ENCODE measurements around the gene TMEM255B.

DNA sequence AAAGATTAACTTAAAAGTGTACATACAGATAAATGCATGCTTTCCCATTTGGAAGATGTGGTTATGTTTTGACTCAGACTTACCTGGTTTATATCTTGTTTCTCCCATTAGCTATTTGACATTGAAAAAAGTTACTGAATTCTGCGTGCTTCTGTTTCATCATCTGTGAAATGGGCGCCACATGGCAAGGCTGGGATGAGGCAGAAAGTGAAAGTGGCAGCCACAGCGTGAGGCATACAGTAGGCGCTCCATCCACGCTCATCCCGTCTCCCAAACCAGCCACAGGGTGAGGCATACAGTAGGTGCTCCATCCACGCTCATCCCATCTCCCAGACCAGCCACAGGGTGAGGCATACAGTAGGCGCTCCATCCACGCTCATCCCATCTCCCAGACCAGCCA lies 14.0 kb upstream of the TMEM255B start:
- TF ChIP-seq POLR2A (IDR thresholded peaks at IDR 0.05; ENCODE audit: low read length) (no peak), GATA1 (IDR thresholded peaks at IDR 0.05; ENCODE audit: low read depth, low read length) (no peak)
